Renal cortical epithelial cell (primary cell): ENCODE measurements around the gene SPATS2. TPM values are rescaled to one million over a fixed set of nuclear protein-coding genes. Genes with fewer than 3 reads are reported as not detected.

Experiments used
- total RNA-seq: library from RNA; depleted of rRNA; stranded (reverse); fragments of >200 nt; gene quantifications from 2 replicates; pipeline ENCODE4 v1.2.3, GENCODE V29; 2014

Gene SPATS2
- total RNA-seq, 1 donor from 2014 or later, result 42.4 TPM

Other genes with a start within 250 kb of the SPATS2 start
- gene TUBA1B, start 236.1 kb upstream of the SPATS2 start, total RNA-seq, result 420 and 2,146 TPM in 2 replicates
- gene TUBA1A, start 178.4 kb upstream of the SPATS2 start, total RNA-seq, result 691 and 1,981 TPM in 2 replicates
- gene TUBA1C, start 102.4 kb upstream of the SPATS2 start, total RNA-seq, result 212 and 831 TPM in 2 replicates
- not detected in 2 replicates for gene PRPH, start 72.3 kb upstream of the SPATS2 start, total RNA-seq
- 0.60 and 6.6 TPM in 2 replicates for gene TROAP, start 44.2 kb upstream of the SPATS2 start, total RNA-seq
- gene C1QL4, start 30.3 kb upstream of the SPATS2 start, total RNA-seq, result 0.52 and 0.99 TPM in 2 replicates
- gene DNAJC22, start 20.6 kb upstream of the SPATS2 start, total RNA-seq, result 3.1 and 18.8 TPM in 2 replicates
- 4.3 TPM in 1 of 2 replicates, not detected in the other for gene KCNH3, start 171.6 kb downstream of the SPATS2 start, total RNA-seq
- gene MCRS1, start 200.7 kb downstream of the SPATS2 start, total RNA-seq, result 52.1 and 66.9 TPM in 2 replicates
- gene FAM186B, start 238.2 kb downstream of the SPATS2 start, total RNA-seq, result 0.30 and 0.35 TPM in 2 replicates